PC-3 (cell line): ENCODE data around the gene NPB. TPM values are rescaled to one million over a fixed set of nuclear protein-coding genes. Genes with fewer than 3 reads are reported as not detected.

Experiments used
- ATAC-seq: fragments of 200-7000 bp; cut with Tn5 transposase; 2 replicates; pipeline ENCODE4 v1.9.1; 2020; ENCODE audit warnings: mild to moderate bottlenecking, moderate library complexity
- BruUV-seq: library from RNA; stranded (reverse); fragments of 400-500 nt; replicated peaks from 2 replicates; lab custom pipeline; 2021; lab: Mats Ljungman, UMichigan
- CTCF ChIA-PET: fragments of 300-600 bp; sonication (Branson Sonifier 250); formaldehyde crosslinking; loops from one replicate; lab custom pipeline; 2022; ENCODE audit warnings: antibody characterized with exemption; lab: Charles Lee
- POLR2A ChIA-PET: fragments of 300-600 bp; sonication (Branson Sonifier 250); formaldehyde crosslinking; loops from one replicate; lab custom pipeline; 2022; ENCODE audit warnings: antibody characterized with exemption; ENCODE audit not compliant: unreplicated experiment; lab: Charles Lee
- DNase-seq: peaks from one replicate; pipeline ENCODE4 v3.0.0-alpha.2; 2015
- H2AFZ ChIP-seq: fragments of 300-600 bp; sonication (generic); 2 replicates; pipeline ENCODE4 v1.6.0; 2016; ENCODE audit warnings: antibody characterized with exemption, low read length
- H3F3A ChIP-seq: fragments of 300-600 bp; sonication (generic); one replicate; pipeline ENCODE4 v1.6.0; 2017; ENCODE audit warnings: antibody characterized with exemption, low read length, control low read depth, mild to moderate bottlenecking; ENCODE audit not compliant: unreplicated experiment
- H3K27ac ChIP-seq: fragments of 300-600 bp; sonication (generic); 2 replicates; pipeline ENCODE4 v1.5.1; 2016; ENCODE audit warnings: mild to moderate bottlenecking, low read length
- H3K27me3 ChIP-seq: fragments of 300-600 bp; sonication (generic); 2 replicates; pipeline ENCODE4 v1.6.1; 2016; ENCODE audit warnings: low read length, mixed read lengths
- H3K36me3 ChIP-seq: fragments of 300-600 bp; sonication (generic); 2 replicates; pipeline ENCODE4 v1.6.1; 2016; ENCODE audit warnings: low read depth, mixed run types, low read length, mixed read lengths
- H3K4me1 ChIP-seq: fragments of 300-600 bp; sonication (generic); 2 replicates; pipeline ENCODE4 v1.5.1; 2016; ENCODE audit warnings: low read length; ENCODE audit not compliant: insufficient read depth
- H3K4me2 ChIP-seq: fragments of 300-600 bp; sonication (generic); 2 replicates; pipeline ENCODE4 v1.6.0; 2016; ENCODE audit warnings: low read length
- H3K4me3 ChIP-seq: fragments of 300-600 bp; sonication (generic); 2 replicates; pipeline ENCODE4 v1.5.1; 2016; ENCODE audit warnings: mild to moderate bottlenecking, low read length, mixed read lengths
- H3K79me2 ChIP-seq: fragments of 300-600 bp; sonication (generic); 2 replicates; pipeline ENCODE4 v1.6.1; 2017; ENCODE audit warnings: low read length, mixed read lengths
- H3K9ac ChIP-seq: fragments of 300-600 bp; sonication (generic); 2 replicates; pipeline ENCODE4 v1.6.0; 2016; ENCODE audit warnings: mild to moderate bottlenecking, low read length
- H3K9me2 ChIP-seq: fragments of 300-600 bp; sonication (generic); replicated peaks from 2 replicates; pipeline ENCODE4 v1.6.1; 2016; ENCODE audit warnings: mixed run types, low read length, mixed read lengths
- H3K9me3 ChIP-seq: fragments of 300-600 bp; sonication (generic); 2 replicates; pipeline ENCODE4 v1.6.1; 2016; ENCODE audit warnings: low read length, mixed read lengths
- H4K20me1 ChIP-seq: fragments of 300-600 bp; sonication (generic); 2 replicates; pipeline ENCODE4 v1.6.1; 2016; ENCODE audit warnings: low read length, mixed read lengths
- EZH2 ChIP-seq: fragments of 300-600 bp; sonication (generic); IDR thresholded peaks from one replicate; pipeline ENCODE4 v1.6.1; 2017; ENCODE audit warnings: antibody characterized with exemption, mild to moderate bottlenecking, low read length; ENCODE audit not compliant: unreplicated experiment
- EZH2phosphoT487 ChIP-seq: fragments of 300-600 bp; sonication (generic); IDR thresholded peaks from 2 replicates; pipeline ENCODE4 v1.6.1; 2018; ENCODE audit warnings: mild to moderate bottlenecking, antibody characterized with exemption, low read length, borderline replicate concordance
- intact Hi-C: fragments of 100-400 bp; cut with micrococcal nuclease; formaldehyde crosslinking; loops from 2 replicates; pipeline ENCODE4 v1.9.0; 2023
- total RNA-seq: library from RNA; depleted of rRNA; stranded (reverse); fragments of >200 nt; gene quantifications from 2 replicates; pipeline ENCODE4 v1.2.3, GENCODE V29; 2014
- TF ChIP-seq, protein P1 (sequence below): fragments of 300-600 bp; sonication (generic); conservative IDR thresholded peaks from 2 replicates; pipeline ENCODE4 v1.5.1; 2017; ENCODE audit warnings: antibody characterized with exemption, low read depth, mild to moderate bottlenecking, low read length

NPB gene
- total RNA-seq, 1 experiment from 2014 or later = 0.07 TPM

DNA sequence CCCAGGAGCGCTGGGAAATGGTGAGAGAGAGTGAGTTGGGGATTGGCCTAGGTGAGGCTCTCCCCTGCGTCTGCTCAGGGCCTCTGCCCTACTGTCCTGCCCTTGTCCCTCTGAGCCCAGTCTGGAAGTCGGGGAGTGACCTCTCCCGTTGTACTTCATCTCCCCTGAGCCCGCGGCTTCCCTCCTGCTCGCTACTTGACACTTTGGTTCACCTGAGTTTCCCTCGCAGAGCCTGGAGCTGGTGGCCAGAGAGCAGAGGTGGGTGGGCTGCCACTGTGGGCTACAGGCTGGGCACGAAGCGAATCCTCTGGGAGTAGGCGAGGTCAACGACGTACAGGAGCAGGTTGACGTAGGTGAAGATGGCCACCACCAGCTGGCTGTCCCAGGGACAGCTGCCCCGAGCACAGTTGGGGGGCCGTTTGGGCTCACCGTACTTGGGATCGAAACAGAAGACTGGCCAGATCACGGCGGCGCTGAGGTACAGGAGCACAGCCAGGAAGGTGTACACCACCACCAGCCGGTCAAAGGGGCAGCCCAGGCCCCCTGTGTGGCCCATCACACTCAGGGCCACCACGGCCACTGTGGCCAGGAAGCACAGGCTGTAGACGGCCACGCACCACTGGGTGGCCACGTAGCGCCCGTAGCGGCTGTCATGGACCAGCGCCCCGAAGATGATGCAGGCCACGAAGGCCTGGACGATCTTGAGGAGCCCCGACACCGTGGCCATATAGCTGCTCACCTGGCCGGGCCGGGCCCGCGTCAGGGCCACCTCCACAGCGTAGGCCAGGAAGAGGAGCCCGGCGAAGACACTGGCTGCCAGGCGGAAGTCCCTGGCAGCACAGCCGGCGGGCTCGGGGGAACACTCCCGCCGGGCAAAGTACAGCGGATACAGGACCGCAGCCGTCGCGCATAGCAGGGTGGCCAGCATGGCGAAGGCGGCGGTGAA, 38.8 kb downstream of the NPB start:
- Histone ChIP-seq H3K9me2 (no peaks in the 10 kb centered on the region), H3K4me1 (peaks cover 8% of the 10 kb centered on the region), H3K27ac (no peak overlapping the region), H3K79me2 (peaks cover 11% of the 10 kb centered on the region), H2AFZ (no peak overlapping the region), H3F3A (no peaks in the 10 kb centered on the region), H4K20me1 (no peaks in the 10 kb centered on the region), H3K27me3 (no peaks in the 10 kb centered on the region), H3K9ac (no peak overlapping the region), H3K9me3 (no peaks in the 10 kb centered on the region), H3K4me2 (no peak overlapping the region), H3K4me3 (no peak overlapping the region), H3K36me3 (no peaks in the 10 kb centered on the region)
- DNase-seq (no peak), ATAC-seq (no peak)
- TF ChIP-seq EZH2 (no peak), EZH2phosphoT487 (no peak)
- TF ChIP-seq, protein P1, sequence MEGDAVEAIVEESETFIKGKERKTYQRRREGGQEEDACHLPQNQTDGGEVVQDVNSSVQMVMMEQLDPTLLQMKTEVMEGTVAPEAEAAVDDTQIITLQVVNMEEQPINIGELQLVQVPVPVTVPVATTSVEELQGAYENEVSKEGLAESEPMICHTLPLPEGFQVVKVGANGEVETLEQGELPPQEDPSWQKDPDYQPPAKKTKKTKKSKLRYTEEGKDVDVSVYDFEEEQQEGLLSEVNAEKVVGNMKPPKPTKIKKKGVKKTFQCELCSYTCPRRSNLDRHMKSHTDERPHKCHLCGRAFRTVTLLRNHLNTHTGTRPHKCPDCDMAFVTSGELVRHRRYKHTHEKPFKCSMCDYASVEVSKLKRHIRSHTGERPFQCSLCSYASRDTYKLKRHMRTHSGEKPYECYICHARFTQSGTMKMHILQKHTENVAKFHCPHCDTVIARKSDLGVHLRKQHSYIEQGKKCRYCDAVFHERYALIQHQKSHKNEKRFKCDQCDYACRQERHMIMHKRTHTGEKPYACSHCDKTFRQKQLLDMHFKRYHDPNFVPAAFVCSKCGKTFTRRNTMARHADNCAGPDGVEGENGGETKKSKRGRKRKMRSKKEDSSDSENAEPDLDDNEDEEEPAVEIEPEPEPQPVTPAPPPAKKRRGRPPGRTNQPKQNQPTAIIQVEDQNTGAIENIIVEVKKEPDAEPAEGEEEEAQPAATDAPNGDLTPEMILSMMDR = no peak
- ChIA-PET POLR2A (no interaction called here), CTCF (no interaction called here)
- no TSS peak for BruUV-seq
- intact Hi-C loops = no loop called here

DNA sequence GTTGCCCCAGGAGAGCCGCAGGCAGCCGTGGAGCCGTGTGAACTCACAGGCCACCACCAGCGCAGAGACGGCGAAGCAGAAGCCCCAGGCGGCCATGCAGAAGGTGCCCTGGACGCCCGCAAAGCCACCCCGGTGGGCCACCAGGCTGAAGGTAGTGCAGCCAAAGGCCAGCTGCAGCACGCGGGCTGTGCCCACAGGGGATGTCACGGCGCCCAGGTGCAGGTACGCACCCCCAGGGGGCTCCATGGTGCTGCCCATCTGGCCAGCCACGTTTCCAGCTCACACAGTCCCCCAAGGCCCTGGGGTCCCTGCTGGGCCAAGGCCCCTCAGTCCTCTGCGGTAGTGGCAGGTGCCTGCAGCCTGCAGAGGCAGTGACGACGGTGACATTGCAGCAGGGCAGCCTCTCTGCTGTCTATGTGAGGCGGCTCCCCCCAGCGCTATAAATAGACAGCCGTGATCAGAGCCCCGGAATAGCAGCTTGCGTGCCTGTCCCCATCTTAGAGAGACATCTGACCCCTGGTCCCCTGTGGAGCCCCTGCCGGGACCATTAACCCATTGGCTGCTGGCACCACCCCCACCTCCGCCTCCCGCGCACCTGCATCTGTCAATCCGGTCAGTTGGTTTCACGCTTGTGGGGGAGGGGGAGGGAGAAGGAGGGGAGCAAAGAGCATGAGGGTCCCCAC, 39.6 kb downstream of the NPB start:
- BruUV-seq = no TSS peak
- TF ChIP-seq EZH2 = no peak
- TF ChIP-seq, protein P1 = no peak
- no peak for TF ChIP-seq EZH2phosphoT487
- CTCF ChIA-PET = no interaction called here

More for the DNA sequence above, 39.6 kb downstream of the NPB start:
- H3K9me3 ChIP-seq = no peaks in the 10 kb centered on the region
- peaks cover 3% of the 10 kb centered on the region for H3K4me1 ChIP-seq
- intact Hi-C loops = no loop called here
- no peak overlapping the region for H3K9ac ChIP-seq
- POLR2A ChIA-PET = no interaction called here
- H3F3A ChIP-seq = no peaks in the 10 kb centered on the region
- no peaks in the 10 kb centered on the region for H3K9me2 ChIP-seq
- no peaks in the 10 kb centered on the region for H4K20me1 ChIP-seq
- H3K27me3 ChIP-seq = no peaks in the 10 kb centered on the region
- ATAC-seq (no peak), DNase-seq (no peak)
- H3K27ac ChIP-seq = no peak overlapping the region
- peaks cover 3% of the 10 kb centered on the region for H3K79me2 ChIP-seq
- no peak overlapping the region for H3K4me2 ChIP-seq
- H3K4me3 ChIP-seq = no peak overlapping the region
- no peak overlapping the region for H2AFZ ChIP-seq
- no peaks in the 10 kb centered on the region for H3K36me3 ChIP-seq
